NCI-H2107 treated with DMSO at 0.1 percent for 48 hours (cell line): ENCODE measurements around the gene RAD51C.
A peak's percentile ranks its signal among the peaks of the same experiment; 100 is the strongest.
"Not testable (repeated sequence)": the region's sequence is repeated elsewhere in the genome, so short reads cannot be mapped to it uniquely, and the experiment has no call there.

Source experiments
- DNase-seq: peaks from one replicate; lab custom pipeline; 2025; ENCODE audit not compliant: unreplicated experiment; lab: John Stamatoyannopoulos, UW

Gene RAD51C

DNA sequence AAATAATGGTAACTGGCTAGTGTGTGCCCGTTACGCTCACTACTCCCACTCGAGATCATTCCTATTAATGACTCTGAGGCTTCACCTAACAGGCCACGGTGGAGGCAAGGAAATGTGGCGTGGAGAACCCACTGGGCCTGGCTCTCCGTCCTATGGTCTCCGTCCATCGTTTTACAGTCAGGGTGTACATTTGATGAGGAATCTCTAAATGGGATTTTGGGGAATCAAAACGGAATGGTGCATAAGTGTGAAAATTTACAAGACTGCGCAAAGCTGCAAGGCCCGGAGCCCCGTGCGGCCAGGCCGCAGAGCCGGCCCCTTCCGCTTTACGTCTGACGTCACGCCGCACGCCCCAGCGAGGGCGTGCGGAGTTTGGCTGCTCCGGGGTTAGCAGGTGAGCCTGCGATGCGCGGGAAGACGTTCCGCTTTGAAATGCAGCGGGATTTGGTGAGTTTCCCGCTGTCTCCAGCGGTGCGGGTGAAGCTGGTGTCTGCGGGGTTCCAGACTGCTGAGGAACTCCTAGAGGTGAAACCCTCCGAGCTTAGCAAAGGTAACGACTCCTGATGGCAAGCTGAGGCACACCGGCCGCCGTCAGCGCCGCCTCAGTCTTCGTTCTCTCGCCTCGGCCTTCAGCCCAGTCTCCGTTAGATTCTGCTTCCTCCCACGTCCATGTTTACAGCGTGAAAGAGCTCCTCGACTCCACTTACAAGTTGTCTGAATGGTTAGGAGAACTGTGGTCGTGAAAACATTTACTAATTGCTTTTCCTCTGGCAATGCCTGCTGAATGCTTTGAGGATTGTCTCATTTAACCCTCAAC is at the start of gene RAD51C:
RAD51C (plus strand) TSS at position 364 of the 817 bp plus-strand sequence; CDS start at position 406, 42 bp downstream.
- DNase-seq, result peak; percentile 60

DNA sequence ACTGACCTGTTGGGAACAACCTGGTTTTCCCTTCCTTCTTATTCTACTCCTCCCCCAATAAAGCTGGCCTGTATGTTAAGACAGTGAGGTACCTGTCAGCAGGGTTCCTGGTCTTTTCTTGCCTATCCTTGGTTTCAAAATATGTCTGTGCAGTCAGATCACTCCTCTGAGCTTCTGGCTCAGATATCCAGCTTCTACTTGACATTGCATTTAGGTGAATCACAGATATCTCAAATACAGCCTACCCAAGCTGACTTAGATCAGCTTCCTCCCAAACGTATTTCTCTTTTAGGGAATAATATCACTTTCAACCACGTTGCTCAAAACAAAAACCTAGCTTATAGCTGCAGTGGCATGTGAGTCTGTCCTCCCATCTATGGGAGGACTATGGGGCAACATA is 49.3 kb upstream of the RAD51C start:
- no peak for DNase-seq

DNA sequence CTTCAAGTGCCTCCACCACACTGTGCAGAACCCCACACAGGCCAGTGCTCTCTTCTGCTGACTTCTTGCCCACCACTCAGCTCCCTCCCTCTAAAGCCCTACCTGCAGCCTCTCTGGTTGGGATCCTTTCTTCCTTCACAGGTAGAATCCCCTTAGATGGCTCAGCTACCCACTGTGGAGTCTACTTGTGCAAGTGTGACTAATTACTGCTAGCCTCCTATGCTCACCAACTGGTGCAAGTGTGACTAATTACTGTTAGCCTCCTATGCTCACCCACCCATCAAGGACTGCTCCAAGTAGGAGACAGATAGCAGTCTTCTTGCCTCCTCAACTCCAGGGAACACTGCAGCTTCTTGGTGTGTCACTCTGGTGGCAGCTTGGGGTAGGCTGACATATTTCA is 44.2 kb upstream of the RAD51C start:
- no peak for DNase-seq

DNA sequence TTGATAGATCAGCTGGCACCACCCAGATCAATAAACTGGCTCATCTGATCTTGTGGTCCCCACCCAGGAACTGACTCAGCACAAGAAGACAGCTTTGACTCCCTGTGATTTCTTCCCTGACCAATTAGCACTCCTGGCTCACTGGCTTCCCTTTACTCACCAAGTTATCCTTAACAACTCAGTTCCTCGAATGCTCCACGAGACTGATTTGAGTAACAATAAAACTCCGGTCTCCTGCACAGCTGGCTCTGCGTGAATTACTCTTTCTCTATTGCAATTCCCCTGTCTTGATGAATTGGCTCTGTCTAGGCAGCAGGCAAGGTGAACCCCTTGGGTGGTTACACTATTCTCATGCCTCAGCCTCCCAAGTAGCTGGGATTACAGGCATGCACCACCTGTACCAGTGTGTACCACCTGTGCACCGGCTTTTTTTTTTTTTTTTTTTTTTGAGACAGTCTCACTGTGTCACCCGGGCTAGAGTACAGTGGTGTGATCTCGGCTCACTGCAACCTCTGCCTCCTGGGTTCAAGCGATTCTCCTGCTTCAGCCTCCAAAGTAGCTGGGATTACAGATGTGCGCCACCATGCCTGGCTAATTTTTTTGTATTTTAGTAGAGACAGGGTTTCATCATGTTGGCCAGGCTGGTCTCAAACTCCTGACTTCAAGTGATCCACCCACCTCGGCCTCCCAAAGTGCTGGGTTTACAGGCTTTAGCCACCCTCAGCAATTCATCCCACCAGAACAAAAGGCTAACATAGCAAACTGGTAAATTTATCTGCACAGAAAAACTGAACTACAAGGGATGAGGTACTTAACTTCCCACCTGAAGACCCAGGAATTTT is 34.2 kb upstream of the RAD51C start:
- DNase-seq, result not testable (repeated sequence)

DNA sequence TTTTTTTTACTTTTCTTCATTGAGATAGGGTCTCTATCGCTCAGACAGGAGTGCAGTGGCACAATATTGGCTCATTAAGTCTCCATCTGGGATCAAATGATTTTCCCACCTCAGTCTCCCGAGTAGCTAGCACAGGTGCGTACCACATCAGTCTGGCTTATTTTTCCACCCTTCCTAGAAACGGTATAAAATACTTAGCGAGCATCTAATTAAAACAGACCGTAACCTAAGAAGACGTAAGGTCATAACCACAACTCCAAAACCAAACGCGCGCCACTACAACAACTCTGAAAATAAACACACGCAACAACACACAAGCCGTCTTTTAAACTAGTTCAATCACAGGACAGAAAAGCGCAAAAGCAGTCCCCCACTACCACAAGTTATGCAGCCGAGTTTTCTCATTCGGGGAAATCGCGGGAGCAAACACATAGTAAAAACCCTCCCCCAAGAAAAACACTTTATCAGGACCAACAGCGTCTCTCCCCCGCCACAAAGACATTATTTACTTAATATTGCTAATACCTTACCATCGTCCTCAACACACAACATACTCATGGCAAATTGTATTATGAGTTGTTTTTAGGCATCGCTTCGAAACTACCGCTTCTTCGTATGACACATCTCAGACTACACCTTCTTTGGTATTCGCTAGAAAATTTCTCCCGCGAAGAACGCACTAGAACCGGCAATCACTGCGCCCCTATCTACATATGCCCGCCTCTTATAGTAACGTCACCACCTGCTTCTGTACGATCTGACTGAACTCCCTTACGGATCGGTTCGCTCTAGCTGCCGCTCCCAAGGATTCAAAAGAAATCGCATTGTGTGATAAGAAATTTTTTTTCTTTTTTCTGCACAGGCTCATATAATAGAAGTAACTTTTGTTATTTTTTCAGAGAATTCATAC is 33.3 kb upstream of the RAD51C start:
- peak; percentile 94 for DNase-seq

DNA sequence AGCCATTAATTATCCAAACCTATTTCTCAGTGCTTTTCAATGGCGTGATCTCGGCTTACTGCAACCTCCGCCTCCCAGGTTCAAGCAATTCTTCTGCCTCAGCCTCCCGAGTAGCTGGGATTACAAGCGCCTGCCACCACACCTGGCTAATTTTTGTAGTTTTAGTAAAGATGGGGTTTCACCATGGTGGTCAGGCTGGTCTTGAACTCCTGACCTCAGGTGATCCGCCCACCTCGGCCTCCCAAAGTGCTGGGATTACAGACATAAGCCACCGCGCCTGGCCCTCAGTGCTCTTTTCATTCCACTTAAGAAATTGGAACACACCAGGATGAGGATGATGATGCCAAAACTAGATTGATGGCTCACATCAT is 32.7 kb upstream of the RAD51C start:
- DNase-seq, result not testable (repeated sequence)

DNA sequence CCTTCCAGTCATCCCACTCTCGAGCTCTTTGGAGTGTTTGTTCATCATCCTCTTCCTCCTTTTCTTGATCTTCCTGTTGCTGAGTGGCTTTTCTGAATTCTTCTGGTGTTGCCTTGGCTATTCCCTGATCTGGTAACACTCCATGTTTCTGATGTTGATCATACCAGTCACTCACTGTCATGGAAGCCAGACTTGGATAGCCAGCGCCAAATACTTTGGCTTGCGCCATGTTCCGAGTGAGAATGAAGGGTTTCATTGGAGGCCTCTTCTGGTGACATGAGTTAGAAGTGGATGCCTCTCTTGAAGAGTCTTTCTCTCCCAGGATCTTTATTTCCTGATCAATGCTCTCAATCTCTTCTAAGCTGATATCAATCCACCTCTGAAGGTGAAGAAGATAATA is 31.8 kb upstream of the RAD51C start:
- no peak for DNase-seq

DNA sequence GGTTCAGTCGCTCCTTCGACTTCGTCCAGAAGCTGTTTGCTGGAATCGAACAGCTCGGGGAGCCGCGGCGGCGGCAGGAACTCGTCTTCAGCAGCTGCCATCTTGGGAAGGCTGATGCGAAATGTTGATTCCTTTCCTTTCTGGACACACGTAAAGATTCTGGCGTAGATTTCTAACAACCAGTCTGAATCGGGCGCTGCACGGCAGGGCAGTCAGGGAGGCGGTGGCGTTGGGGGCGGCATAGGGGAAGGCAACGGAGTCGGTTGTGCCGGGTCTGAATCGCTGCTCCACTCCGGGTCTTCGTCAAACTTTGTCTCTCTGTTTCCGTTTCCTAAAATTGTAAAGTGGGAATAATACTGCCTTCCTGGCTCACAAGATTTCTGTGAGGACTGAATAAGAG is 30.9 kb upstream of the RAD51C start:
- no peak for DNase-seq

DNA sequence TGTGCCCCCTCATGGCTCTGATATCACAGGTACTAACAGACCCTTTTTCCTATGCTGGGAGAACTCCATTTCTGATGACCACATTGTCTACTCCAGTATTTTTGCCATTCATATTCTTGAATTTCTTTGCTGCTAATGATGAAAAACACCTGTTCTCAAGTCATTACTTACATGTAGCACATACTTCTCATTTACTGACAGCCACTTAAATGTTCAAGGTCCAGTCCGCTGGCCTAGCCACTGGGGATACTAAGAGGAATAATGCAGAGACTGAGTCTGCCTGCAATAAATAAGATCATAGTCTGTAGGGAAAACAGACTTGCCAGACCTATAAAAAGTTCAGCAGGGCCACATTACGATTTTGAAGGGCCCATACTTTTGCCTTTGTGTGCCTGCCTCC is 28.1 kb upstream of the RAD51C start:
- DNase-seq, result no peak

DNA sequence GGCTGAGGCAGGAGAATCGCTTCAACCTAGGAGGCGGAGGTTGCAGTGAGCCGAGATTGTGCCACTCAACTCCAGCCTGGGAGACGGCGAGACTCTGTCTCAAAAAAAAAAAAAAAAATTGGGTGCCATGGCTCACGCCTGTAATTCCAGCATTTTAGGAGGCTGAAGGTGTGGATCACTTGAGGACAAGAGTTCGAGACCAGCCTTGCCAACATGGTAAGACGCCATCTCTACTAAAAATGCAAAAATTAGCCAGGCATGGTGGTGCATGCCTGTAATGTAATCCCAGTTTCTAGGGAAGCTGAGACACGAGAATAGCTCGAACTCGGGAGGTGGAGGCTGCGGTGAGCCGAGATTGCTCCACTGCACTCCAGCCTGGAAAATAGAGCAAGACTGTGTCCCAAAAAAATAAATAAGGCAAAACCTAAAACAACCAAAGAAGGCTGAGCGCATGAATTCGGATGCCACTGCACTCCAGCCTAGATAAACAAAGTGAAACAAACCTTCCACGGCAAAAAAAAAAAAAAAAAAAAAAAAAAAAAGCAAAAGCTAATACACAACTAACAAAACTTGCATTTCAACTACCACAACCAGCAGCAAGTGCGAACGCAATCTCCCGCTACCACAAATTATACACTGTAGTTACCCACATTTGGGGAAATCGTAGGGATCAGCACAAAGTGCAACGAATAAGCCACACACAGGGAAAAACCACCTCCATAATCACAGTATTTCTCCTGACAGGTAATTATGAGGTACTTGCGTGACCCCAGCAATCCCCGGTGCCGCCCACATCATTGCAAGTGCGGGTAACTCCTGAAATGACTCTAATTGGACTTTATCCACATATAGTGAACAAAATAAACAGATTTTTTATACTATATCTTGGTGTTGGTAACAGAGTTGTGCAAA is 26.2 kb upstream of the RAD51C start:
- no peak for DNase-seq

DNA sequence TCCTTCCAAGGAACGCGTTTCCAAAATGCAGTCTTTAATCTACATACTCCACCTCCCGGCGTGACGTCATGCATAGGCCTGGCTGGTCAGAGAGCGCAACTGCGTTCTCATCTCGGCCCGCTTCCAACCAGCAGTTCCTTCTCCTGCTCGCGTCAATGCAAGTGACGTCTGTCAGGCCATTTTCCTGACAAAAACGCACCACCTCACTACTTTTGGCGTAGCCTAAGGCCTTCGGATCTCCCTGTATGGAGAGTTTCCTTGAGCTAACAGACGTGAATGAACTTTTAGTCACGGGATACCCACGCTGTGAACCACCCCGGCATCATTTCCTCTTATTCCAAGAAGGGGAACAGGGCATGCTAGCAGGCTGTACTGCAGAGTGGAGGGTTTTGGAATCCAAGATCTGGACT is 25.5 kb upstream of the RAD51C start:
- no peak for DNase-seq

DNA sequence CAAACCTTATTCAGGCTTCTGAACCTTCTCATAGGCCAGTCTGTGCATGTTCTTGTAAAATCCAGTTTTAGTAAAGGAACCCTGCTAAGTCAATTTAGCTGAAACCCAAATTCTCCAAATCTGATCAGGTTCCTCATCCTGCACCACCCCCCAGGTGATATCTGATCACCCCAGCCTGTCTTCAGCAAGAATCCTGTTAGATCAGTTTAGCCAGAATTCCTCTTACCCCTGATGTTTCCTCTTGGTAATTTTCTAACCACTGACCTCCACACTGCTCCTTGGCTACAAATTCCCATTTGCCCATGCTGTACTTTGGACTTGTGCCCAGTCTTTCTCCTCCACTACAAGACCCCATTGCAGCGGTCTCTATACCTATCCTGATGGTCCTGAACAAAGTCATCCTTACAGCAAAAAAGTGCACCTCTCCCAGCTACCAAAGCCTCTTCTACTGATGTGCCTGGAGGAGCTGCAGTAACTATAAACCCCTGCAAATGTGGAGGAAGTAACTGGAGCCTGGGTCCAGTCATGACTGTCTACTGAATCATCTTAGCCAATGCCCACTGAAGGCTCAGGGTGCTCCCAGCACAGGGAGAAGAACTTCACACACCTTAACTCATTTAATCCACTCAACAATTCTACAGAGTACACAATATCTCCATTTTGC is 24.3 kb upstream of the RAD51C start:
- DNase-seq, result no peak

DNA sequence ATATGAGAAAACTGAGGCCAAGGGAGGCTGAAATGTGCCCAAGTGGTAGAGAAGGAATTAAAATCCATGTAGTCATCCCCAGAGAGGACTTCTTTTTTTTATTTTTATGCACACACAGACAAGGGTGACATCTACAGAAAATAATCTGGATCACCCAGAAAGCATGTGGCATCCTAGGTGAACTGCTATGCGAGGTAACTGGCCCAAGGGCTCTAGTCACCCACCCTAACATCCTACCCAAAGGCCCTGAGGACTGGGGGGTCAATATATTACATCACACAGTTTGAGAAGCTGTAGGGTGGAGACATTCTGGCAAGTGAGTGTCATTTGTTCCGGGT is 23.8 kb upstream of the RAD51C start:
- DNase-seq, result no peak

DNA sequence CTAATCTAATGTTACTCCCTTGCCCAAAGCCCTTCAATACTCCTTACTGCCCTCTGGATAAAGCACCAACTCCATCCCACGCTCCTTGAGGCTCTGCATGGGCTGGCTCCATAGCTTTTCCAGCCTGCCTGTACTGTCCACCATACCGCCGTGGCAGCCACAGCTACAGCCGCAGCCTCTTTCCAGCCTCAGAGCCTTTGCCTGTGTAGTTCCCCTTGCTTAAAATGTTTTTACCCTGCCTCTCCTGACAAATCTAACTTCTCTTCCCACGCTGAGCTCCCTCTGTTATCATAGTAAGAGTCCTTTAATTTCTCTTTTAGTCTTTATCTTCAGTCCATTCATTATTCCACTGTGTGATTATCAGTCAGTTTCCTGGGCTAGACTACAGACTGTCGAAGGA is 22.5 kb upstream of the RAD51C start:
- no peak for DNase-seq

DNA sequence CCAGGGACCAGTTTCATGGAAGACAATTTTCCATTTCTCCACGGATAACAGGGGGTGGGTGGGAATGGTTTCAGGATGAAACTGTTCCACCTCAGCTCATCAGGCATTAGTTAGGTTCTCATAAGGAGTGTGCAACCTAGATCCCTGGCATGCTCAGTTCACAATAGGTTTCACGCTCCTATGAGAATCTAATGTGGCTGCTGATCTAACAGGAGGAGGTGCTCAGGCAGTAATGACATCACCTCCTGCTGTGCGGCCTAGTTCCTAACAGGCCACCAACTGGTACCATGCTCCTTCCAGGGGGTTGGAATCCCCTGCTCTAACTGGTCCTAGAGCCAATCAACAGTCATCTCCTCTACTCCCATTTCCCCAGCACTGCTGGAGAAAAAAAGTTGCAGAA is 20.4 kb upstream of the RAD51C start:
- no peak for DNase-seq

DNA sequence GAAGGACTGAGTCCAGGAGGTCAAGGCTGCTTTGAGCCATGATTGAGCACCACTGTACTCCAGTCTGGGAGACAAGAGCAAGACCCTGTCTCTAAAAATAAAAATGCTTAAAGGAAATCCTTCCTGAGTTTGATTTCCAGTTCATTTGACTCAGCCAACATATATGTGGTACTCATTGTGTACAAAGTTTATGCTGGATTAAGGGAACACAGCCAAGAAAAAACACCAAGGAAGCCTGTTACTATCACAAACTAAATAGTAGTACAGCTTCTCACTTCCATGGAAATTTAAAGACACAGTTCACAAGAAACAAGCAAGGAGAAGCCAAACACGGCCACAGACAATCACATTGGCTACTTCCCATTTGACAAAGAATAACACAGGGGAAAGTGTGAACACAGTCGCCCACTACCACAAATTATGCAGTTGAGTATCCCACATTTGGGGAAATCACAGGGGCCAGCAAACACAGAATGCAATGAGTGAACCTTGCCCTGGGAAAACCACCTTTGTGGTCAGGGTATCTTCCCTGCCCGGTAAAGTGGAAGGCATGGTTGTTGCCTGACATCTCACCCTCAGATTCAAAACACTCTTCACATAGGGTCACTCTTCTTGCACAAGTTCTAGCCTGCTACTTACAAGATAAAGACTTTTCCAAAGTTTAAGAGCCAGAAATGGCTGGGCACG is 15.1 kb upstream of the RAD51C start:
- DNase-seq, result no peak

DNA sequence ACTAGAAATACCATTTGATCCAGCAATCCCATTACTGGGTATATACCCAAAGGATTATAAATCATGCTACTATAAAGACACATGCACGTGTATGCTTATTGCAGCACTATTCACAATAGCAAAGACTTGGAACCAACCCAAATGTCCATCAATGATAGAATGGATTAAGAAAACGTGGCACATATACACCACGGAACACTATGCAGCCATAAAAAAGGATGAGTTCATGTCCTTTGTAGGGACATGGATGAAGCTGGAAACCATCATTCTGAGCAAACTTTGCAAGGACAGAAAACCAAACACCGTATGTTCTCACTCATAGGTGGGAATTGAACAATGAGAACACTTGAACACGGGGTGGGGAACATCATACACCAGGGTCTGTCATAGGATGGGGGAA is 14.1 kb upstream of the RAD51C start:
- not testable (repeated sequence) for DNase-seq

DNA sequence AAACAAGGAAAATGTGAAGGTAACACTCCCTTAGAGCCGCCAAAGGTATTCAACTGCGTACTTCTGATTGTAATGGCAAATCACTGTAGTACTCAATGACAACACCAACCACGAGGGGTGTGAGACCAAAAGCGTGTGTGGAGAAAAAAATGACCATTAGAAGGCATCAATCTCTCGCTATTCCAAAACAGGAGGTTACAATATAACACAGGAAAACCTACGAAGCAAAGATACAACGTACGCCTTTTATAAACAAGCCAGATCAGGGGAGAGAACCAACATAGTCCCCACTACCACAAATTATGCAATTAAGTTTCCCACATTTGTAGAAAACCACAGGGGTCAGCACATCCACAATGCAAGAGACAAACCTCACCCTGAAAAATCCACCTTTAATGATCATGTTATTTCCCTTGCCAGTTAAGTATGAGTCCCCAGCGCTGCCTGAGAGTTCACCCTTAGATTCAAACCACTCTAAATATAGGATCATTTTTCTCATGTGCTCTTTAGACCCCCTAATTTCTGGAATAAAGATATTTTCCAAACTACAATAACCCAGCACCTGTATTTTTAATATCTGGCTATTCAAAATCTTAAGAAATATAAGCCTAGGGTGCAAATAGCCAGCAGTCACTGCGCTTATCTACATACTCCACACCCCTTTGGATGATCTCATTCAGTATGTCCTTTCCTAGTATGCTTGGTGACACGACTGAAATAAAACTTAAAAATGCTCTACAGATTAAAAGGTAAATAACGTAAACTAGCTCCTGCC is 13.0 kb upstream of the RAD51C start:
- DNase-seq, result peak; percentile 43

DNA sequence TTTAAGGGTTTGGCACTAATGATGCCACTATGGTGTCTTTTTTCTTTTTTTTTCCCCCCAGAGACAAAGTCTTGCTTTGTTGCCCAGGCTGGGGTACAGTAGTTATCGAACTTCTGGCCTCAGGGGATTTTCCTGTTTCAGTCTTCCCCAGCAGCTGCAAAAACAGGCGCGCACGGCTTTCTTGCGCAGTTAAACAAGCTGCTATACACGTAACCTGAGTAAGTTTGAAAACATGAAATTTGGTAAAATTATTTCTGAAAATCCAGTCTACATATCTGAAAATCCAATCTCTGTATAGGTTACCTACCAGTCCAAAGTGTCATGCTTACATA is 12.4 kb upstream of the RAD51C start:
- no peak for DNase-seq
